GM20431 (cell line): ENCODE results near the gene MDP1.
"Not testable (repeated sequence)": the region's sequence is repeated elsewhere in the genome, so short reads cannot be mapped to it uniquely, and the experiment has no call there.

Experiments used
- in situ Hi-C: fragments of 300-500 bp; cut with MseI, MboI; formaldehyde crosslinking; loops from one replicate; pipeline ENCODE4 v1.15.0; 2020; ENCODE audit warnings: low sequenced_read_pairs; ENCODE audit not compliant: unreplicated experiment

The MDP1 gene

GRCh38 chr14:24252289-24253124, 36.6 kb upstream of the MDP1 start:
- in situ Hi-C loops, result no loop called here

DNA sequence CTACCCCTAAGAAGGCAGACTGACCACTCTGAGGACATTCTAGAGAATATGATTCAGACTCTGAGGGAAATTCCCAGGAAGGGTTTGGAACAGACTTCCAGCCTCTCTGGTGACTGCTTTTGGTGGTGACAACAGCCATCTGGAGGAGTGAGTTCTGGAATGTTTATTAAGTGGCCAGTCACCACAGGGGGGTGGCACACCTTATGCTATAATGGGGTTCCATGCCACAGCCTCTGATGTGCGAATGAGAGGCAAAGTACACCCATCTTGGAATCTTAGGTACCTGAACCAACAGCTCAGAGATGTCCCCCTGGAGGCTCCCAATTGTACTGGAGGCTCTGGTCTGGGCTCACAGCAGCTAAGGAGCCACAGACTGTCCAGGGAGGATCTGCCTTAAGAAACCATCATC, 36.0 kb upstream of the MDP1 start:
- in situ Hi-C loops, result no loop called here

GRCh38 chr14:24250354-24250753, 34.5 kb upstream of the MDP1 start:
- in situ Hi-C loops, result no loop called here

DNA sequence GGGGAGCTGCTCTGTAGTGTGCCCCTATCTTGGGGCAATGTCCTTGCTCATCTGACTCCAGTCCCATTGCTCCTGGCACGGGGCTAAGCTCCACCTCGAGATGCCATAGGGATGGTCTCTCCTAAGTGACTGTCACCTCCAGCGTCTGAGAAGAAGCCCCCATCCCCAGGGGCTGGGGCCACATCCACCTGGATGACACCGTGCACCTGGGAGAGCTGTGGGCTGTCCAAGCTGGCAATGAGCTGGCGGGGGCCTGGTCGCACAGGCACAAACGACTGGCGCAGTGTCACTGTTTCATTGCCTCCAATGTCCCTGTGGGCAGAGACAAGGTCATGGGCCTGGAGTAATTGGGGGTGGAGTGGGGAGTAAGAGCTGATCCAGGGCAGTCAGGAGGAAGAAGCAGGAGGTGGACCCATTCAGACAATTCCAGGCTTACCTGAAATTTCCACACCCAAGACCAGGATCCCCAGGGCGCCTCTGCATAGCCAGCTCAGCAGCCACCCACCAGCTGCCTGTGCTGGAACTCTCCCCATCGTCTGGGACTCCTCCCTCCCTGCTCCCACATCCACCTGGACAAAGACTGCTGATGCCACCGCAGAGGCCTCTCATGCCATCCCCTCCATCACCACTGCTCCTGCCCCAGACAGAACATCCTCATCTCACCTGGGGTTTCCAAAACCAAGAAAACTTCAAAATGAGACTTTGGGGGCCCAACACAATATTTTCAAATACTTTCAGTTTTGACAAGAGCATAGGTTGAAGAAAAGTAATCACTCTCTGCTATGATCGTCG, 33.6 kb upstream of the MDP1 start:
- in situ Hi-C loops, result no loop called here

GRCh38 chr14:24247422-24247821, 31.6 kb upstream of the MDP1 start:
- in situ Hi-C loops, result no loop called here

DNA sequence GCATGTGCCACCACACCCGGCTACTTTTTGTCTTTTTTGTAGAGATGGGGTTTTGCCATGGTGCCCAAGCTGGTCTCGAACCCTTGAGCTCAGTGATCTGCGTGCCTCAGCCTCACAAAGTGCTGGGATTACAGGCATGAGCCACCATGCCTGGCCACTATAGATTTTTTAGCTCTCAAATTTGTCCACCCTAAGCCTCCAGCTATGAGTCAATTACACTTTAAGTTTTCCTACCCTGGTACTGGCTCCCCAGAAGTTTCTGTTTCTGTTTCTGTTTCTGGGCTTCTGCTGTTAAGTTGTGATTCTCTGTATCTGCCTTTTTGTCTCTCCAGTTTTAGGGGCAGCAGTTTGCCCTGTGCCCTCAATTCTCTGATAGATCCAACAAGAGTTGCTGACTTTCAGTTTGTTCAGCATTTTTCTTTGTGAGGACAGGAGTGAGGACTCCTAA, 30.9 kb upstream of the MDP1 start:
- in situ Hi-C loops, result no loop called here

DNA sequence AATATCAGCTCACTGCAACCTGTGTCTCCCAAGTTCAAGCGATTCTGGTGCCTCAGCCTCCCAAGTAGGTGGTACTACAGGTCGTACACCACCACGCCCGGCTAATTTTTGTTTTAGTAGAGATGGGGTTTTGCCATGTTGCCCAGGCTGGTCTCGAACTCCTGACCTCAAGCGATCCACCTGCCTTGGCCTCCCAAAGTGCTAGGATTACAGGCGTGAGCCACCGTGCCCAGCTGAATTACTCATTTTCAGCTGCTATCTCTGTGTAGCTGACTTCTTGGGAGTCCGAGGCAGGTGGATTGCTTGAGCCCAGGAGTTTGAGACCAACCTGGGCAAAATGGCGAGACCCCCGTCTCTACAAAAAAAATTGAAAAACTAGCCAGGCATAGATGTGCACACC, 29.5 kb upstream of the MDP1 start:
- in situ Hi-C loops, result not testable (repeated sequence)

- in situ Hi-C loops, result no loop called here
These were observed 27.5 kb upstream of the MDP1 start for GRCh38 chr14:24243336-24243836.

- in situ Hi-C loops, result no loop called here
These were observed 26.1 kb upstream of the MDP1 start for GRCh38 chr14:24241829-24242443.

DNA sequence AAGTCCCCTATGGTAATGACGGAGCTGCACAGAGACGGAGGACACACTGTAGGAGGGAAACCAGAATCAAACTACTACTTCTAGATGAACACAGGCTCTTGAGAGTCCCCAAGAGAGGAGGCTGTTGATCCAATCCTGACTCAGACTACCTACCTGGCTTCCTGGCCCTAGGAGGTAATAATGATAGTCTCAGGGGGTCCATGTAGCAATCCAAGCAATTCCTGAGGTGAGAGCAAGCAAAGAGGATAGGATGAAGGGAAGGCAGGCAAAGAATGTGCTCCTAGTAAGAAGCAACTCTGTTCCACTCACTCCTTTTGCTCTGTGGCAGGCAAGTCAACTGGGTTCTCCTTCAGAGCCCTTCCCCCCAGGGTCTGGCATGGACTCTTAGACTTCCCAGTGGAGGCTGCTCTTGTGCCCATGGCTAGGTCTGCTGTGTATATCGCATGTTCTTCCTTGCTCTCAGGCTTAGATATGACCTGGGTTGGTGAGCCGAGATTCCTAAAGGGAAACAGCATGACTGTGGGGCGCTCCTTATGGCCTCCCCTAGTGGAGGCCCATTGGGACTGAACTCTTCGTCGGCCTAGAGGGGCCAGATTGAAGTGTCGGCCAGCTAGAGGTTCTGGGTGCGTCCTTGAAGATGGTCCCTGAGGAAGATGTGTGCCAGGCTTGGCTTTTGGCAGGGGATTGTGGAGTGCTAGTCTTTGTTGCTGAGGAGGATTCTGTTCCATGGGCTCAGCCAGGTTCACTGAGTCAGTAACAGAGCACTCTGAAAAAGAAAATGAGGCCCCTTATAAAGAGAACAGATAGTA, 24.4 kb upstream of the MDP1 start:
- in situ Hi-C loops, result no loop called here

DNA sequence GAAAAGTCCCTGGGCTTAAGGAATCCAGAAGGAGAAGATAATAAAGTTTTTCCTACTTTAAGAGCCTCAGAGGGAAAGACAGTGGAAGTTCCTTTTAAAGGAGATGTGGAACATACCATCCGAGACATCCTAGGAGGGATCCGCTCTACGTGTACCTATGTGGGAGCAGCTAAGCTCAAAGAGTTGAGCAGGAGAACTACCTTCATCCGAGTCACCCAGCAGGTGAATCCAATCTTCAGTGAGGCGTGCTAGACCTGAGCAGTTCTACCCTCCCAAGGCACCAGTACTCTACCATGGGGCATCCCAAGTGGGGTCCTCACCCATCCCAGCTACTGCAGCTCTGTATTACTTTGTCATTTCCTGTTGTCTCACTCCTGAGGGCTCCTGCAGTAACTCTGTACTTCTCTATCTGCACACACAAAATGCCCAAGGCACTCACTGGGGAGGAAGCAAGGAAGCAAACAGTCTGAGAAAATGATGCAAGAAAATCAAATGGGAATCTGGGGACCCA, 22.7 kb upstream of the MDP1 start:
- in situ Hi-C loops, result no loop called here

DNA sequence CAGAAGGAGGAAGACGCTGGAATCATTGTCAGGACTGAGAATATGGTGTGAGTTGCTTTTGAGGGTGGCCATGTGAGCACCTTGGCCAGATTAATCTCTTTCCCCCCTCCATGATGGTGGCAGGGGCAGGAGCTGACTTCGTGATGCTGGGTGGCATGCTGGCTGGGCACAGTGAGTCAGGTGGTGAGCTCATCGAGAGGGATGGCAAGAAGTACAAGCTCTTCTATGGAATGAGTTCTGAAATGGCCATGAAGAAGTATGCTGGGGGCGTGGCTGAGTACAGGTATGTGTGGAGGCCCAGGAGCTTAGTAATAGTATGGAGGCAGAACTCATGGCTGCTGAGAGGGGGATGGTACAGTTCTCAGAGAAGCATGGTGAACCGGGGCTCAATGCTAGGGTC, 22.3 kb upstream of the MDP1 start:
- in situ Hi-C loops, result no loop called here

- in situ Hi-C loops, result no loop called here
These were observed 21.6 kb upstream of the MDP1 start for GRCh38 chr14:24237463-24237955.

GRCh38 chr14:24236689-24237462, 21.0 kb upstream of the MDP1 start:
- in situ Hi-C loops, result no loop called here

GRCh38 chr14:24235804-24236688, 20.2 kb upstream of the MDP1 start:
- in situ Hi-C loops, result no loop called here

DNA sequence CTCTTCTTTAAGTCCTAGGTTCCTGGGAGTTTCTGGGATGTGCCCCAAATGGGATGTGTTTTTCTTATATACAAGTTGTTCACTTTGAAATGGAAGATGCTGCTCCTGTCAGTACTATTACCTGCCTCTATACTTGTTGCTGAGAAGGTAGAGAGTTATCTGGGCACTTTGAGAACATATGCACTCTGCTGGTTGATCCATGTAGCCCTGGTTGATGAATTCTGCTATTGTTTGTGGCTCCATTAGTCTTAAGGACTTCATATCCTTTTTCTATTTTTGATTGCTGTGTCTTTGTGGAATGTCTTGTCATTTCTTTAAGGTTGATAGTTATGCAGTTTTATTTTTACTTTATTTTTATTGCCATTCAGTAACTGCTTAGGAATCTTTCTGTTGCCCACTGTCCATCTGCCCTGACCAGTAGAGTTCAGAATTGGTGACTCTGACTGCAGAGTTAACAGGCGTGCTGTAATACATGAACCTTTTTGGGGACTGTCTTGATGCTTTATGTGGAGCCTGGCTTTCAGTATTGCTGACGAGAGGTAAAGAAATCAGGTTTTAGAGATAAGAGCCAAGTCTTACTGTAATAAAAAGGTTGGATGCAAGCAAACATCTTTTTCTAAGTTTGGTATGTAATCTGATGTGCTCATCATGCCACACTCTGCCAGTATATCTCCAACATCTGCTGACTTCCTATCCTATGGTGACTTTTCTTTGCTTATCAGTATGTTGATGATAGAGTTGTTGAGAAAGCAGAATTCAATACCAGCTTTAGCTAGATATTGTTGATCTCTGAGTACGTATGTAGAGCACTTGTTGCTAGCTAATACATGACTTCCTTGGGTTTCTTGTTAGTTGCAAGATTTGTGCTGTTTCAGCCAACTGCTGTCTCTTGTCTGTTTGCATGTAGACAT, 18.5 kb upstream of the MDP1 start:
- in situ Hi-C loops, result no loop called here

DNA sequence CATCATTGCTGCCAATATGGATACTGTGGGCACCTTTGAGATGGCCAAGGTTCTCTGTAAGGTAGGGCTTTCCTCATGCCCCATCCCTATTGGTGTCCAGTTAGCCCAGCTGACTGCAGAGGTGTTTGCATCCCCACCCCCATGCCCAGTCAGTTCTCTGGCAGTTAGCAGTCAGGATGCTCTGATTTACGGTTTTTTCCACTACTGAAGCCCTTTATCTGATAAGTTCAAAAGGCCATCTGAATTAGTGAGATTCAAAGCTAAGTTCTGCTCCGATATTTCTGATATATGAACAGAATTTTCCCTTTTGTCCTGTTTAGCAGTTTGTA, 17.6 kb upstream of the MDP1 start:
- in situ Hi-C loops, result no loop called here
